DMS114 treated with DMSO at 0.1 percent for 48 hours (cell line): ENCODE measurements around the gene TMEM63B.
"Not testable (repeated sequence)": the region's sequence is repeated elsewhere in the genome, so short reads cannot be mapped to it uniquely, and the experiment has no call there.

ENCODE experiments used
- DNase-seq: peaks from one replicate; lab custom pipeline; 2025; ENCODE audit not compliant: unreplicated experiment; lab: John Stamatoyannopoulos, UW

Gene TMEM63B

DNA sequence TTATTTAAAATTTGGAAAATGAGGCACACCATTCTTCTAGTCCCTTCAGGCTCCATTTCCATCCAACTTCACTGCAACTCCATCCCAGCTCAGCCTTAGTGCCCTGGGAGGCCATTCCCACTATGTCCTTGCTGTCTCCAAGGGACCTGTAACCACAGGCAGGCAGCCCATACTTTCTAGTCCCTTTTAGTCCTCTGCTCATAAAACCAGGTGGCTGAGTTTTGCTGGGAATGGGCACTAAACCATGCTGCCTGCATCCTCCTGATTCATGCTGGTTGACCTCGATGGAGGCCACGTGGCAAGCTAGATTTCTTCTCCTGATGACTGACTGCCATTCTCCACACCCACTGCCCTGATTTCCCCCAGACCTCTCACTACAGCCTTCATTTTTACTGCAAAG lies 61.9 kb downstream of the TMEM63B start:
- no peak for DNase-seq

DNA sequence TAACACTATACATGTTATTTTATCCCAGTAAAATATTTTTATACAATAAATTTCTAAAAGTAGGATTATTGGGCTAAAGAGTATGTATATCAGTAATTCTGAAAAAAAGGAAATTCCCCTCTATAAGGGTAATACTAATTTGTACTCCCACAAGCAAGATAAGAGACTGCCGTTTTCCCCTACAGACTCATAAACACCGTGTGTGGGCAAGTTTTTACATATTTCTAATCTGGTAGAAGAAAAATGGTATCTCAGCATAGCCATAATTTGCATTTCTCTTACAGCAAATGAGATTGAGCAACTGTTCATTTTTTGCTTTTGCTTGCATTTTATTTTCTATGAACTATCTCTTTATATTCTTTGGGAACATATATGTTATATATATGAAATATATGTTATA lies 63.4 kb downstream of the TMEM63B start:
- DNase-seq, result no peak

DNA sequence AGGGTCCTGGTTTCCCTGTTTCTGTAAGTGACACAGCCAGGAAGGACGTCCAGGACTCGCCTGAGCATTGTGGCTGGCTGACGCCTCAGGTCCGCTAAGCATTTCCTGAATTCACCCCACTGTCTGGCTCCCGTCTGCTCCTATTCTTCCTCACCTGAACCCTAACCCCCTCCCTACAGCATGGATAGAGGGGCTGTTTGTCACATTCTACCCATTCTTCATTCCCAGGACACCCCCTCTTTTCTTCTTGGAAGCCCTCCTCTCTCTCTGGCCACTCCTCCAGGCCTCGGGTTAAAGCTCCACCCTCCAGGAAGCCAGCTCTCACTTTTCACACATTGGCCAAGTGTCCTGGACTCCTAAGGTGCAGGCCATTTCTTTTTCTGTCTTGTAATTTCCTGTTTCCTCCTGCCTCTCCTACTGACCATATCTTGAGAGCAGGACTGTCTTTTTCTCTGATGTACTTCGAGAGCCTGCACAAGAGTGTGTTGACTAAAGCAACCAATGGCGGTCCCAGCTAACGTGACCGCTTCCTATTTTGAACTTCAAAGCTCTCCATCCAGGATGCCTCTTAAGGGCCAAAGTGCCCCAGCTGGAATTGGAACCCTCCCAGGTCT lies 65.2 kb downstream of the TMEM63B start:
- no peak for DNase-seq

DNA sequence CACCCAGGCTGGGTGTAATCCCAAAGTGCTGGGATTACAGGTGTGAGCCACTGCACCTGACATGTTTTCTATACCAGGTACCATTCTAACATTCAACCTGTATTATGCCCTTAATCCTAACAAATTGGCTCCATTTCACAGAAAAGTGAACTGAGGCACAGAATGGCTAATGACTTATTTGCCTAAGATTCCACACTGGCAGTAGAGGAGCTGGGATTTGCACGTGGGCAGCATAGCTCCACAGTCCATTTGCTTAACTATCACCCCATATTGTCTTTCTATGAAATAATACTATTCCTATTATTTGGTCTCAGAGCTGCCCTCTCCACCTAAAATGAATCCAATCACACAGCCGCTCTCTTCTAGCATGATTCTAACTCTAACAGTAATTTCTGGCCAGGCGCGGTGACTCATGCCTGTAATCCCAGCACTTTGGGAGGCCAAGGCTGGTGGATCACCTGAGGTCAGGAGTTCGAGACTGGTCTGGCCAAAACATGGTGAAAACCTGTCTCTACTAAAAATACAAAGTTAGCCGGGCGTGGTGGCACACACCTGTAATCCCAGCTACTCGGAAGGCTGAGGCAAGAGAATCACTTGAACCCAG lies 66.1 kb downstream of the TMEM63B start:
- no peak for DNase-seq

DNA sequence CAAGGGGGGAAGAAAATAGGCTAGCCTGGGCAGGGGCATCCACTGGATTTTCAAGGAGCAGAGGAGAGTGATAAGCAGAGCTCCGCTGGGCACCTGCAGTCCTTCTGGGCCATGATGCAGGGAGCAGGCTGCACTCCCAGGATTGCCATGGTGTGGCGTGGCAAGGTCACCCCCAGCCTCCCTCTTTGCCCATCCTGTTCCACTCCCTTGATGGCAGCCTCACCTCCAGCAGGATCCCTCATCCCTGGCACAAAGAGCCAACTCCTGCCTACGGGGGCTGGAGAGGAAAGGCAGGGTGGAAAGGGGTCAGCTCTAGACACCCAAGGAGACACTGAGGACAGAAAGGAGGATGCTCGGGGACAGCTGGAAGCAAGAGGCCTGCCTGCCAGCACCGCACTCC lies 67.0 kb downstream of the TMEM63B start:
- no peak for DNase-seq

DNA sequence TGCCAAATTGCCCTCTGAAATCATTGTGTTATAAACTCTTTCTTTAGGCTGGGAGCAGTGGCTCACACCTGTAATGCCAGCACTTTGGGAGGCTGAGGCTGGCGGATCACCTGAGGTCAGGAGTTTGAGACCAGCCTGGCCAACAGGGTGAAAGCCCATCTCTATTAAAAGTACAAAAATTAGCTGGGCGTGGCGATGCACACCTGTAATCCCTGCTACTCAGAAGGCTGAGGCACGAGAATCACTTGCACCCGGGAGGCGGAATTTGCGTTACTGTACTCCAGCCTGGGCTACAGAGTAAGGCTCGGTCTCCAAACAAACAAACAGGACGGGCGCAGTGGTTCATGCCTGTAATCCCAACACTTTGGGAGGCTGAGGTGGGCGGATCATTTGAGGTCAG lies 69.0 kb downstream of the TMEM63B start:
- DNase-seq, result not testable (repeated sequence)

DNA sequence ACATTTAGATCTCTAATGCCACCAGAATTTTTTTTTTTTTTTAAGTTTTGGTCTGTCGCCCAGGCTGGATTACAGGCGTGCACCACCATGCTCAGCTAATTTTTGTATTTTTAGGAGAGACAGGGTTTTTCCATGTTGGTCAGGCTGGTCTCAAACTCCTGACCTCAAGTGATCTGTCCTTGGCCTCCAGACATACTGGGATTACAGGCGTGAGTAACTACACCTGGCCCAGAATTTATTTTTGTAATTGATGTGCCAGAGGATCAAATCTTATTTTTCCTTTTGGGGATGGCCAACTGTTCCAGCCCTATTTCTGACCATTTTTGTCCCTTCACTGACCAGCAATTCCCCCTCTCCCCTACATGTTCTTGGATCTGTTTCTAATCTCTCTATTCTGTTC lies 71.3 kb downstream of the TMEM63B start:
- DNase-seq, result no peak

DNA sequence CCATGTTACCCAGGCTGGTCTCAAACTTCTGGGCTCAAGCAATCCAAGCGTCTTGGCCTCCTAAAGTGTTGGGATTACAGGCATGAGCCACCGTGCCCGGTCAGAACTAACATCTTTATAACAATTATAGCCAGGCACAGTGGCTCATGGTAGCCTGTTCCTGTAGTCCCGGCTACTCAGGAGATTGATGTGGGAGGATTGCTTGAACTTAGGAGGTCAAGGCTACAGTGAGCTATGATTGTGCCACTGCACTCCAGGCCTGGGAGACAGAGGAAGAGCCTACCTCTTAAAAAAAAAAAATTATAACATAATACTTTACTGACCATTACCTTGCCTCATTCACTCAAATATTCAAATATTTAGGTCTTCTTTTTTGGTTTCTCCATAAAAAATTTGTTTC lies 72.5 kb downstream of the TMEM63B start:
- DNase-seq, result no peak

DNA sequence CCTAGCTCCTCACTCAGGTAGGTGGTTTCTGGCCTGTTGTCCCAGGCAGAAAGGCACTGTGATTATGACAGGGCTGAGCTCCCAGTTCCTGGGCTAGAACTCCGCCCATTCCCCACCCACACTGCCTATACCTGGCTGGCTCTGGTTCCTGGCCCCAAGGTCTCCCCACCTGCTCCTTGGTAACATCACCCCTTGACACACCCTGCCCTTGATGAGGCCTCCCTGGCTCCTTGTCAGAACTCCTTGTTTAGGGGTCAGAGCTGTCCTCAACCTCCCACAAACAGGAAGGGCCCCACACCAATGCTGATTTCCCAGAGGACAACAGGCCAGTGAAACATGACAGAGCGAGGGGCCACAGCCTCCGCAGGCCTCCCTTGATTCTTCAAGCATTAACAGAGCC lies 73.8 kb downstream of the TMEM63B start:
- DNase-seq, result no peak

DNA sequence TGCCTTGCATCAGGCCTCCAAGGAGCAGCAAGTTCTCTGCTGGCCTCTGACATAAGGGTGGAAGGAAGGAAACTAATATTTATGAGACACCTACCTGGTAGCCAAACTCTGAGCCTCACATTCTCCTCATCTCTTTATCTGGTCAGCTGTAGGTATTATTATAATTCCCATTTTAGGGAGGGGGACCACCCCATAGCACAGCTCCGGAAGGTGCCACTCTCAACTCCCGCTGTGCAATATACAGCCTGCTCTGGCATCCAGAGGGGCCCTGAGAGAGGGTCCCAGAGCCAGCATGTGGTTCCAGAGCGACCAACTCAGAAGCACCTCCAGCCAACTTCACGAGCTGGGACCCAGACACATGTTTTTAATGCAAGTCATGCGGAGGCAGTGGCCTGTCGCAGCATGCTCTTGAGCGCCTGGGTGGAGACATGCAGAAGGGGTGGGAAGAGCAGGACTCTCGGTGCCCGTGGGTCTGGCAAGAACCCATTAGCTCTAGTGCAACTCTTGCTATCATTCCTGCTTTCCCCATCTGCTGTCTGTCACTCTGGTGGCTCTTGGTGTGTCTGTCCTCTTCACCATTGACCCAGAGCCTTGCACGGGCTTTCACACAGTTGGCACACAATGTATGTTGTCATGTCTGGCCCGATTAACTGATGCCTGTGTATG lies 74.4 kb downstream of the TMEM63B start:
- no peak for DNase-seq

DNA sequence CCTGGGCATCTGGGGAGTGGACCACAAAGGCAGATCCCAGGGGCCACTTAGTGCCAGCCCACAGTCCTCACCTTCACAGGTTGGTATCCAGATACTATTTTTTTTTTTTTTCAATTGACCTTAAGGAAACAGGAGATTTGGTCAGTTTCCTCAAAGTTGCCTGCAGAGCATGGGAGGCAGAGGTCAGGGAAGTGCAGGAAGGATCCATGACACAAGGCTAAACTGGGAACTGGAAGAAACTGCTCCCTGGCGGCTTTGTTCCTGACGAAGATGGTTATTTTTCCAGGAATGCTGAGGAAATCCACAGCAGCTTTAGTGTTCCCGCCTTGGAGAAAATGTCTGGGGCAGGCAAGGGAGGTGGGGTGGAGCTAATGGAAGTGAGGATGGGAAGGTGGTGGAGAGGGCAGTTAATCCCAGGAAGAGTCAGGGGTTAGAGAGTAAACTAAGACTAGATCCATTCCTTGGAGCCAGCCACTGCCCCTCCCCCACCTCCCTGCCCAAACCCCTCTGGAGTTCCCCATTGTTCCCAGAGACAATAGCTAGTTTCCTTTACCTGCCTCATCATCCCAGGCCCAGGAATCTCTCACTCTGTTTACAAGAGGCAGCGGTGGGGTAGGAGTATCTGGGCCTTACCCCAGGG lies 75.1 kb downstream of the TMEM63B start:
- no peak for DNase-seq

DNA sequence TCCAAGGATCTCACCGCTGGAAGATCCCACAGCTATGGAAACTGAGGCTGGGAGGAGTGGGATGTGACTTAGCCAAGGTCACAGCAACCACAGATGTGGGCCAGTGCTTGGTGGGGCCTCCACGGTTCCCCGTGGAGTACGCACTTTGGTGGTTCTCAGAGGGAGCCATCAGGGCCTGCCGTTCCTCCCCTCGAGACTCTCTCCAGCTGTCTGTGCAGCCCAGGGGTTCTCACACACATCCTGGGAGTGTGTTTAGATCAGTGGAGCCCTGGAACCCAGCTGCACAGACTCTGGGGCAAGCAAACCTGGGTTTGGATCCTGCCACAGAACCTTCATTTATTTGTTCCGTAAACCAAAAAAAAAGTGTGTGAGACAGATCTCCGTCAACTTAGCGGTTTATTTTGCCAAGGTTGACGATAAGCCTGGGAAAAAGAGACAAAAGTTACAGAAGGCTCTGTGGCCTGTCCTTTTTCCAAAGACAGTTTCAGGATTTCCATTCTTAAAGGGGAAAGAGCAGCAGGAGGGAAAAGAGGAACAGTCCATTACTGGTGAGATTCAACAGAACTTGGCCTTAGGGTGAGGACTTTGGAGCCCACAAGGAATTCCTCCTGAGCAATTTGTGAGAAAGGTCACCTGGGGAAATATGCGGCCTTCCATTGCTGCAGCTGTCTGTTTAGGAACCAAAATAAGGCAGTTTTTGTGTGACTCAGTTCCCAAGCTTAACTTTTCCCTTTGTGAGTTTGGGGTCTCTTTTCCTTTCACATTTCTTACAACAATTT lies 75.8 kb downstream of the TMEM63B start:
- DNase-seq, result no peak

DNA sequence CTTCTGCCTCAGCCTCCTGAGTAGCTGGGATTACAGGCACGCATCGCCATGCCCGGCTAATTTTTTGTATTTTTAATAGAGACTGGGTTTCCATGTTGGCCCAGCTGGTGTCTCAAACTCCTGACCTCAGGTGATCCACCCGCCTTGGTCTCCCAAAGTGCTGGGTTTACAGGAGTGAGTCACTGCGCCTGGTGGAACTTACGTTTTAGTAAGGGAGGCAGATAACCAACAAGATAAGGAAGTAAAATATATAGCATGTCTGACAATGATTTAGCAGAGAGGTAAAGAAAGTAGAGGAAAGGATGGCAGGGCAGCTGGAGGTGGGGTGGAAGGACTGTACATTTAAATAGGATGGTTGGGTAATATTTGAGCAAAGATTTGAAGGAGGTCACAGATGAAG lies 76.6 kb downstream of the TMEM63B start:
- DNase-seq, result no peak
